Nephron progenitor cell (in vitro differentiated cells): ENCODE results near the gene CDK19.
"Not testable (repeated sequence)": the region's sequence is repeated elsewhere in the genome, so short reads cannot be mapped to it uniquely, and the experiment has no call there.

Source experiments
- DNase-seq: peaks from one replicate; pipeline ENCODE4 v3.0.0; 2021
- H3K27ac Mint-ChIP-seq: 2 replicates; pipeline ENCODE4 v1.8.0; 2021; ENCODE audit warnings: mild to moderate bottlenecking, moderate library complexity, mixed read lengths
- H3K27me3 Mint-ChIP-seq: 2 replicates; pipeline ENCODE4 v1.8.0; 2021; ENCODE audit warnings: mild to moderate bottlenecking, low read depth, mixed read lengths; ENCODE audit not compliant: poor library complexity
- H3K36me3 Mint-ChIP-seq: 2 replicates; pipeline ENCODE4 v1.8.0; 2021; ENCODE audit warnings: low read depth, mixed read lengths
- H3K4me1 Mint-ChIP-seq: 2 replicates; pipeline ENCODE4 v1.8.0; 2021; ENCODE audit warnings: mixed read lengths
- H3K4me3 Mint-ChIP-seq: 2 replicates; pipeline ENCODE4 v1.8.0; 2021; ENCODE audit warnings: mild to moderate bottlenecking, moderate library complexity, mixed read lengths
- H3K9me3 Mint-ChIP-seq: 2 replicates; pipeline ENCODE4 v1.8.0; 2021; ENCODE audit warnings: mild to moderate bottlenecking, moderate library complexity, mixed read lengths
- CTCF ChIP-seq: fragments of 200-600 bp; sonication (generic); IDR thresholded peaks from 2 replicates; pipeline ENCODE4 v1.5.0; 2021; ENCODE audit warnings: antibody characterized with exemption

Gene CDK19

DNA sequence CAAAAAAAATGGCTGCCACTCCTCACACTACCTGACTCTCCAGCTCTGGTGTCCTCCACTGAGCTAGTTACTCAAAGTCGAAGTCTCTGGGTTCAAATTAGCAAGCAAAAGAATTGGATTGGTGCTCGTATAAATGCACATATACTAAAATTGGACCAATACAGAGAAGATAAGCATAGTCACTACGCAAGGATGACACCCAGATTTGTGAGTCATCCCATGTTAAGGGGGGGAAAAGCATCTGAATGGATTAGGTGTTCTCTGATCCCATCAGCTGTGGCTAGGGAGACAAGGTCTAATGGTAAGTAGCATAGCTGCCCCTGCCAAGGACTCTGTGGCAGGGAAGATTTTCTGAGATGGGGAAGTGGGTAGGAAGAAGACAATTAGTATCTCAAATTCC is 41.0 kb upstream of the CDK19 start:
- Mint-ChIP-seq H3K9me3 (no peaks in the 10 kb centered on the region), H3K27ac (no peak overlapping the region), H3K4me1 (peaks cover 5% of the 10 kb centered on the region), H3K27me3 (no peaks in the 10 kb centered on the region), H3K36me3 (no peaks in the 10 kb centered on the region), H3K4me3 (no peak overlapping the region)
- no peak for DNase-seq
- no peak for TF ChIP-seq CTCF

DNA sequence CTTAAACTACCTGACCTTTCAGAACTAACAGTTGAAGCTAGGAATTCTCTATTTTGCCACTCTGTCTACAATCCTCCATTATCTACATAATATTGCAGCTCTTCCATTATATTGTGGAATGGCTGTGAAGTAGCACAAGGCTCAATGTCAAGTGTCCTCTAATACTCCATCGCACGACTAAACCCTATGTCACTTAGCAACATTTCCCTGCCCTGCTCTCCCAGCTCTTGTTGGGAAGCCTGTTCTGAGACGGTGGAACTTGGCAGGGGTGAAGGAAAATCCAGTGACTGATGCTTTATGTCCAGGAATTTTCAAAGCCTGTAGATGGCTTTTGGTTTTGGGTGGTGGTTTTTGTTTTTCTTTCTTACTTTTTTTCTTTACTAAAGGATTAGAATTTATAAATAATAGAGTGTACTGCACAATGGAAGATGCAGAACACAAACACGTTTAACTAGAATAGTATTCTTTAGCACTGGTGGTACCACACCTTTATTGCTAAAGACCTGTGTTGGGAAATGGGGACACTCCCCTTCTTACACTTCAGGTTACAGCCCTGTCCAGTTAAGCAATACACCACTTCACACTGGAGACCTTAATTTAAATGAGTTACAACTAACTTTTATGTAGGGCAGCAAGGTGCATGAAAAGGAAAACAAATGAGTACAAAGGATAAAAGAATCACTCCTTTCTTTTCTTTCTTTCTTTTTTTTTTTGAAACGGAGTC is 38.6 kb upstream of the CDK19 start:
- TF ChIP-seq CTCF, result no peak
- no peak overlapping the region for H3K27ac Mint-ChIP-seq
- no peak for DNase-seq
- no peaks in the 10 kb centered on the region for H3K27me3 Mint-ChIP-seq
- no peaks in the 10 kb centered on the region for H3K4me1 Mint-ChIP-seq
- H3K36me3 Mint-ChIP-seq, result no peaks in the 10 kb centered on the region
- no peak overlapping the region for H3K4me3 Mint-ChIP-seq
- no peaks in the 10 kb centered on the region for H3K9me3 Mint-ChIP-seq

GRCh38 chr6:110852773-110853172 is 37.5 kb upstream of the CDK19 start:
- Mint-ChIP-seq H3K4me1 (no peaks in the 10 kb centered on the region), H3K9me3 (no peaks in the 10 kb centered on the region), H3K36me3 (no peaks in the 10 kb centered on the region), H3K27ac (no peak overlapping the region), H3K27me3 (peaks cover 4% of the 10 kb centered on the region), H3K4me3 (no peak overlapping the region)
- no peak for DNase-seq
- TF ChIP-seq CTCF, result no peak

DNA sequence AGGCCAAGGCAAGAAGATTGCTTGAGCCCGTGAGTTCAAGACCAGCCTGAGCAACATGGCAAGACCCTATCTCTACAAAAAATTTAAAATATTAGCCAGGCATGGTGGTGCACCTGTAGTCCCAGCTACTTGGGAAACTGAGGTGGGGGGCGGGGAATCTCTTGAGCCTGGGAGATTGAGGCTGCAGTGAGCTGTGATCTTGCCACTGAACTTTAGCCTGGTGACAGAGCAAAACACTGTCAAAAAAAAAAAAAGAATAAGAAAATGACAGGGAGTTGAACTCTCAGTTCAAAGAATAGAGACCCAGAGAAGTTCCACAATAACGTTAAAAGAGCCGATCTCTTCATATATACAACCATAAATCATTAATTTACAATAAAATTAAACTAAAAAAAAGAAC is 34.5 kb upstream of the CDK19 start:
- Mint-ChIP-seq H3K9me3 (no peaks in the 10 kb centered on the region), H3K4me3 (no peak overlapping the region), H3K36me3 (no peaks in the 10 kb centered on the region), H3K27ac (no peak overlapping the region), H3K4me1 (no peaks in the 10 kb centered on the region), H3K27me3 (peaks cover 7% of the 10 kb centered on the region)
- TF ChIP-seq CTCF, result no peak
- no peak for DNase-seq

DNA sequence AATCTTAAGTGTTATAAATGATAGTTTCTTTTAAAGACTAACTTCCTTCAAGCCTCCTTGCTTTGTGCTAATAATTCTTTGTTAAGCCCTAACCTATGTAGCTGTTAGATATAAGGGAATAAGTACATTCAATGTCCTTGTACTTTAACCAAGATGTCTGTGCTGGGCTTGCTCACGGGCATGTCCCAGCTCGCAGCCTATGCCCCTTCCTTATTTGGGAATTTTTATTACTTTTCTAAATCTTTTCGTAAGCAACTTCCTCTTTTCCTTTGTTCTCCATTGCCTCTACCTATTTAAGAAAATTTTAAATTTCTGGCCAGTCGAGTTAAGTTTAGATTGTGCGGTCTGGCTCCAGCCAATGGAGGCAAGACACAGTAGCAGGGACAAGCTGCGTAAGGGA is 26.0 kb upstream of the CDK19 start:
- no peak overlapping the region for H3K27ac Mint-ChIP-seq
- H3K4me1 Mint-ChIP-seq, result no peaks in the 10 kb centered on the region
- no peaks in the 10 kb centered on the region for H3K9me3 Mint-ChIP-seq
- H3K27me3 Mint-ChIP-seq, result peaks cover 3% of the 10 kb centered on the region
- H3K4me3 Mint-ChIP-seq, result no peak overlapping the region
- H3K36me3 Mint-ChIP-seq, result no peaks in the 10 kb centered on the region
- DNase-seq, result no peak
- TF ChIP-seq CTCF, result no peak

DNA sequence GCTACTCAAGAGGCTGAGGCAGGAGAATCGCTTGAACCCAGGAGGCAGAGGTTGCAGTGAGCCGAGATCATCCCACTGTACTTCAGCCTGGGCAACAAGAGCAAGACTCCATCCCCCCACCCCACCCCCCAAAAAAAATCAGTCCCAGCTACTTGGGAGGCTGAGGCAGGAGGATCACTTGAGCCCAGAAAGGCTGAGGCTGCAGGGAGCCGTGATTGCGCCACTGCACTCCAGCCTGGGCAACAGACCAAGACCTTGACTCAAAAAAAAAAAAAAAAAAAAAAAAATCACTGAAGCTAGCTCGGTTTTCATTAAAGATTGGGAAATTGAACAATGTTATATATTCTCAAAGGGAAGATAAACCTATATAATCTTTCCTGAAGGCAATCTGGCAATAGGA is 20.5 kb upstream of the CDK19 start:
- H3K4me3 Mint-ChIP-seq, H3K27ac Mint-ChIP-seq, H3K27me3 Mint-ChIP-seq, H3K4me1 Mint-ChIP-seq, DNase-seq, H3K36me3 Mint-ChIP-seq, H3K9me3 Mint-ChIP-seq: not testable (repeated sequence)
